ENCODE data around the gene RPP21.

Gene RPP21

DNA sequence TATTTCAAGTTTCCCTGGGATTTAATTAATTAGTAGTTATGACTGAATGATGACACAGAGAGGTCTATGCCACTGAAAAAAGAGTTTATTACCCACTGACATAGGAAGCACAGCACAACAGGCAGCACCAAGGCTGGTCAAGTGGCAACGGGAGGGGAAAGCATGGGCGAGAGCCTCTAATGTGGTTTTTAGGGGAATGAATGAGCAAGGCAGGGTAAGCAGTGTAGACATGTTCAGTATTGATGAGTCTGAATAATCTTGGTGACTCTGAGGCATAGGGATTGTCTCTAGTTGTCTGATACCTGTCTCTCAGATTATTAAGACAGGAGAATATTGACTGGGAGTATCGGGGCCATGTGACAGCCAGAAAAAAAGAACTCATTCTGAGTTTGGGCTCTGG lies 46.3 kb downstream of the RPP21 start:
- DNase-seq = no peak

DNA sequence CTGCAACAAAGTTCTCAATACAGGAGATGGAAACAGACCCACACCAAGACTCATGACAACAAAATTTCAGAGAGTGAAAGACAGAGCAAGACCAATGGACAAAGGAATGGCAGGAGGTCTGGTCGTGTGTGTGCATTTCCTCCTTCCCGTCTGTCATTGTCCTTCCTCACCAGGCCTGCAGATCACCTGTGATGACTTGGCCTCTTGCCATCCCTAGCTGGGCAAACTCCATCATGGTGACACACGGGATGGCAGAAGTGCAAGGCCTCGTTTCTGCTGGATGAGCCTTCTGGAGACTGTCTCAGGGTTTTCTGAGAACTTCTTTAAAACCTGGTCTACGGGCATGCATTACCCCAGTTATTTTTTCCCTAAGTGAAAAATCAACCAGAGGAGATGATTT lies 49.2 kb downstream of the RPP21 start:
- no peak for DNase-seq
